ENCODE measurements around the gene AMPD3.

AMPD3 gene

GRCh38 chr11:10478066-10478465, 23.0 kb downstream of the AMPD3 start:
- no peaks in the 10 kb centered on the region for H3K27me3 ChIP-seq (ENCODE audit: control insufficient read depth, insufficient read depth, low read length, poor library complexity, severe bottlenecking)
- 64 to 80% methylated on average over 3 of the region's 3 CpGs for WGBS, 2 experiments
- H3K4me3 ChIP-seq (ENCODE audit: insufficient read depth, low read depth, low read length), result no peak overlapping the region
- no peaks in the 10 kb centered on the region for H3K9me3 ChIP-seq (ENCODE audit: control insufficient read depth, low read length)
- H3K27ac ChIP-seq (ENCODE audit: insufficient read depth, low read depth, low read length, poor library complexity, severe bottlenecking), result no peak overlapping the region
- no peaks in the 10 kb centered on the region for H3K36me3 ChIP-seq (ENCODE audit: control insufficient read depth, insufficient read depth, low read length)
- no peaks in the 10 kb centered on the region for H3K4me1 ChIP-seq (ENCODE audit: control insufficient read depth, insufficient read depth, low read length)

GRCh38 chr11:10478574-10479550, 23.8 kb downstream of the AMPD3 start:
- no peak overlapping the region for H3K27ac ChIP-seq (ENCODE audit: insufficient read depth, low read depth, low read length, poor library complexity, severe bottlenecking)
- H3K27me3 ChIP-seq (ENCODE audit: control insufficient read depth, insufficient read depth, low read length, poor library complexity, severe bottlenecking), result no peaks in the 10 kb centered on the region
- WGBS, 2 experiments, result 94% methylated on average over 16 of the region's 16 CpGs
- no peak overlapping the region for H3K4me3 ChIP-seq (ENCODE audit: insufficient read depth, low read depth, low read length)
- H3K9me3 ChIP-seq (ENCODE audit: control insufficient read depth, low read length), result no peaks in the 10 kb centered on the region
- H3K36me3 ChIP-seq (ENCODE audit: control insufficient read depth, insufficient read depth, low read length), result no peaks in the 10 kb centered on the region
- H3K4me1 ChIP-seq (ENCODE audit: control insufficient read depth, insufficient read depth, low read length), result no peaks in the 10 kb centered on the region

GRCh38 chr11:10480026-10480425, 25.0 kb downstream of the AMPD3 start:
- WGBS, 2 experiments, result 86 to 92% methylated on average over 6 of the region's 6 CpGs
- no peak overlapping the region for H3K27ac ChIP-seq (ENCODE audit: insufficient read depth, low read depth, low read length, poor library complexity, severe bottlenecking)

GRCh38 chr11:10480760-10481159, 25.7 kb downstream of the AMPD3 start:
- 92 to 100% methylated on average over 2 of the region's 2 CpGs for WGBS, 2 experiments
- no peaks in the 10 kb centered on the region for H3K4me1 ChIP-seq (ENCODE audit: control insufficient read depth, insufficient read depth, low read length)
- no peaks in the 10 kb centered on the region for H3K27me3 ChIP-seq (ENCODE audit: control insufficient read depth, insufficient read depth, low read length, poor library complexity, severe bottlenecking)
- no peaks in the 10 kb centered on the region for H3K9me3 ChIP-seq (ENCODE audit: control insufficient read depth, low read length)
- no peak overlapping the region for H3K4me3 ChIP-seq (ENCODE audit: insufficient read depth, low read depth, low read length)
- H3K27ac ChIP-seq (ENCODE audit: insufficient read depth, low read depth, low read length, poor library complexity, severe bottlenecking), result no peak overlapping the region
- no peaks in the 10 kb centered on the region for H3K36me3 ChIP-seq (ENCODE audit: control insufficient read depth, insufficient read depth, low read length)

More at GRCh38 chr11:10480026-10480425, 25.0 kb downstream of the AMPD3 start:
- Histone ChIP-seq H3K27me3 (ENCODE audit: control insufficient read depth, insufficient read depth, low read length, poor library complexity, severe bottlenecking) (no peaks in the 10 kb centered on the region), H3K4me1 (ENCODE audit: control insufficient read depth, insufficient read depth, low read length) (no peaks in the 10 kb centered on the region), H3K36me3 (ENCODE audit: control insufficient read depth, insufficient read depth, low read length) (no peaks in the 10 kb centered on the region), H3K4me3 (ENCODE audit: insufficient read depth, low read depth, low read length) (no peak overlapping the region), H3K9me3 (ENCODE audit: control insufficient read depth, low read length) (no peaks in the 10 kb centered on the region)

GRCh38 chr11:10481560-10482349, 26.7 kb downstream of the AMPD3 start:
- Histone ChIP-seq H3K4me3 (ENCODE audit: insufficient read depth, low read depth, low read length) (no peak overlapping the region), H3K27me3 (ENCODE audit: control insufficient read depth, insufficient read depth, low read length, poor library complexity, severe bottlenecking) (no peaks in the 10 kb centered on the region), H3K27ac (ENCODE audit: insufficient read depth, low read depth, low read length, poor library complexity, severe bottlenecking) (no peak overlapping the region), H3K4me1 (ENCODE audit: control insufficient read depth, insufficient read depth, low read length) (no peaks in the 10 kb centered on the region), H3K36me3 (ENCODE audit: control insufficient read depth, insufficient read depth, low read length) (no peaks in the 10 kb centered on the region), H3K9me3 (ENCODE audit: control insufficient read depth, low read length) (no peaks in the 10 kb centered on the region)
- 91 to 94% methylated on average over 16 of the region's 16 CpGs for WGBS, 2 experiments

- WGBS, 2 experiments, result 95 to 98% methylated on average over 1 of the region's 1 CpG
- Histone ChIP-seq H3K4me3 (ENCODE audit: insufficient read depth, low read depth, low read length) (no peak overlapping the region), H3K9me3 (ENCODE audit: control insufficient read depth, low read length) (no peaks in the 10 kb centered on the region), H3K4me1 (ENCODE audit: control insufficient read depth, insufficient read depth, low read length) (no peaks in the 10 kb centered on the region), H3K27me3 (ENCODE audit: control insufficient read depth, insufficient read depth, low read length, poor library complexity, severe bottlenecking) (no peaks in the 10 kb centered on the region), H3K36me3 (ENCODE audit: control insufficient read depth, insufficient read depth, low read length) (no peaks in the 10 kb centered on the region), H3K27ac (ENCODE audit: insufficient read depth, low read depth, low read length, poor library complexity, severe bottlenecking) (no peak overlapping the region)
Measured at GRCh38 chr11:10483174-10483573, 28.1 kb downstream of the AMPD3 start.

GRCh38 chr11:10483584-10483983, 28.5 kb downstream of the AMPD3 start:
- no peak overlapping the region for H3K4me3 ChIP-seq (ENCODE audit: insufficient read depth, low read depth, low read length)
- WGBS, 2 experiments, result 91 to 97% methylated on average over 3 of the region's 3 CpGs
- no peaks in the 10 kb centered on the region for H3K36me3 ChIP-seq (ENCODE audit: control insufficient read depth, insufficient read depth, low read length)
- no peaks in the 10 kb centered on the region for H3K27me3 ChIP-seq (ENCODE audit: control insufficient read depth, insufficient read depth, low read length, poor library complexity, severe bottlenecking)
- H3K27ac ChIP-seq (ENCODE audit: insufficient read depth, low read depth, low read length, poor library complexity, severe bottlenecking), result no peak overlapping the region
- H3K9me3 ChIP-seq (ENCODE audit: control insufficient read depth, low read length), result no peaks in the 10 kb centered on the region
- H3K4me1 ChIP-seq (ENCODE audit: control insufficient read depth, insufficient read depth, low read length), result no peaks in the 10 kb centered on the region

- no peaks in the 10 kb centered on the region for H3K27me3 ChIP-seq (ENCODE audit: control insufficient read depth, insufficient read depth, low read length, poor library complexity, severe bottlenecking)
- H3K4me1 ChIP-seq (ENCODE audit: control insufficient read depth, insufficient read depth, low read length), result no peaks in the 10 kb centered on the region
- H3K36me3 ChIP-seq (ENCODE audit: control insufficient read depth, insufficient read depth, low read length), result no peaks in the 10 kb centered on the region
- WGBS, 2 experiments, result 92% methylated on average over 16 of the region's 16 CpGs
- no peak overlapping the region for H3K4me3 ChIP-seq (ENCODE audit: insufficient read depth, low read depth, low read length)
- no peak overlapping the region for H3K27ac ChIP-seq (ENCODE audit: insufficient read depth, low read depth, low read length, poor library complexity, severe bottlenecking)
- H3K9me3 ChIP-seq (ENCODE audit: control insufficient read depth, low read length), result no peaks in the 10 kb centered on the region
Measured at GRCh38 chr11:10484461-10485180, 29.6 kb downstream of the AMPD3 start.

GRCh38 chr11:10485646-10486045, 30.6 kb downstream of the AMPD3 start:
- H3K9me3 ChIP-seq (ENCODE audit: control insufficient read depth, low read length), result no peaks in the 10 kb centered on the region
- H3K4me3 ChIP-seq (ENCODE audit: insufficient read depth, low read depth, low read length), result no peak overlapping the region
- WGBS, 2 experiments, result 41 to 43% methylated on average over 2 of the region's 2 CpGs
- no peaks in the 10 kb centered on the region for H3K4me1 ChIP-seq (ENCODE audit: control insufficient read depth, insufficient read depth, low read length)
- no peaks in the 10 kb centered on the region for H3K36me3 ChIP-seq (ENCODE audit: control insufficient read depth, insufficient read depth, low read length)
- no peaks in the 10 kb centered on the region for H3K27me3 ChIP-seq (ENCODE audit: control insufficient read depth, insufficient read depth, low read length, poor library complexity, severe bottlenecking)
- H3K27ac ChIP-seq (ENCODE audit: insufficient read depth, low read depth, low read length, poor library complexity, severe bottlenecking), result no peak overlapping the region

Data from ectodermal cell (in vitro differentiated cells).